DMS114 treated with DMSO at 0.1 percent for 48 hours (cell line): ENCODE results near the gene KDM4B.

Experiments
- DNase-seq: peaks from one replicate; lab custom pipeline; 2025; ENCODE audit not compliant: unreplicated experiment; lab: John Stamatoyannopoulos, UW

Gene KDM4B

DNA sequence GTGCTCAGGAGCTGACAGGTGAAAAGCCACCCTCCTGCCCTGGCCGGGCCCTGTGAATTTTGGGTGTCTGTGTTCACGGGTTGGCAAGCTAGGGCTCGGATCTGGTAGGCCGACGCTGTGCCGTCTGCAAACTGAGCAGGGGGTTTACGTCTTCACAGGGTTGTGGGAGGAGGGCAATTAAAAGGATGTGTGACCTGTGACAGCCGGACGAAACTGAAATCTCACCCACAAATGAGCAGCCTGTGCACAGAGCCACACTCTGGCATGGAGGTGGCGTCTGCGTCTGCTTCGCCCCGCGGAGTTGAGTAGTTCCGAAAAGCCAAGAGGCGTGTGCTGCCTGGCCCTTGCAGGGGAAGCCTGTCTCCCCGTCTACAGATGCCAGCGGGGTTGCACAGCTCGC is 117.3 kb downstream of the KDM4B start:
- DNase-seq = no peak

DNA sequence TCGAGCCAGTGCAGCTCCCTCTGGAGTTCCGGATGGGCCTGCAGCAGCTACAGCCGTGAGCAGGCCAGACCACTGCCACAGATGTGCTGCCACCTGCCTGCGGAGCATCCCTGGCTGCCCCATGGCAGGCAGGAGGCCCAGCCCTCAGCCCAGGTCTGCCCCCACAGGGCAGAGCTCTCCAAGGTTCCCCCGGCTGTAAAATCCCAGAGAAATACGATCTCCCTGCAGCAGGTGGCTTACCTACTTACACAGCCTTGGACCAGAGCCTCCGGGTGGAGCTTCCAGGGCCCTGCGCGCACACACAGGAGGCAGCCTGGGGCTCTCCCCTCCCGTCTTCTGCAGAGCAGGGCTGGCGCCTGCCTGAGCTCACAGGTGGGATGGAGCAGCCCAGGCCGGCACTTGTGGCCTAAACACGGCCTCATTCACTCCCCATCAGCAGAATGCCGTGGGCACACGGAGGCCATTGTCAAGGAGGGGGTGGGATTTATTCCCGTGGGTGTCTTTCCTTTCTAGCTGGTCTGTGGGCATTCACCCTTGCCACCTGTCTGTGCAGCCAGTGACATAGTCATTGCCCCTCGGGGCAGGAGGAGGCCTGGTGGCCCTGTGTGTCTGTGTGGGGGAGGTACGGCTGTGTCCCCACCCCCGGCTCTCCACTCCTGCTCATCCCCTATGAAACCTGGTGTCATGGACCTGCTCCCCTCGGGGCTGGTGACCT is 118.0 kb downstream of the KDM4B start:
- DNase-seq = no peak

DNA sequence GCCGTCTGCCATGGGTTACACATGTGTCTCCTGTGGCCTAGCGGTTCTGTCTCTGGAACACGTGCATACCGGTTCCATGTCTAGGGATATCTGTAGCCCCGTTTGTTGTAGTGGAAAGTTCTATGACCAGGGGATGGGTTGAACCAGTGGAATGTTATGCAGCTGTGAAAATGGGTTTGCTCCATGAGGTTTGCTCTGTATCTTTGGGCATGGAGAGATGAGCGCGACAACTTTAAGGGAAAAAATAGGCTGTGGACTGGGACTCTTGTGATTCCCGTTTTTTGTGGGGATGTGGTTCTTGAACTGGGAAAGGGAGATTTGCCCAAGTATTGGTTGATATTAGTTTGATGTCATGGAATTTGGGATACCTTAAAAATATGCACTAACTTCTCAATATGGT is 120.4 kb downstream of the KDM4B start:
- DNase-seq = no peak

DNA sequence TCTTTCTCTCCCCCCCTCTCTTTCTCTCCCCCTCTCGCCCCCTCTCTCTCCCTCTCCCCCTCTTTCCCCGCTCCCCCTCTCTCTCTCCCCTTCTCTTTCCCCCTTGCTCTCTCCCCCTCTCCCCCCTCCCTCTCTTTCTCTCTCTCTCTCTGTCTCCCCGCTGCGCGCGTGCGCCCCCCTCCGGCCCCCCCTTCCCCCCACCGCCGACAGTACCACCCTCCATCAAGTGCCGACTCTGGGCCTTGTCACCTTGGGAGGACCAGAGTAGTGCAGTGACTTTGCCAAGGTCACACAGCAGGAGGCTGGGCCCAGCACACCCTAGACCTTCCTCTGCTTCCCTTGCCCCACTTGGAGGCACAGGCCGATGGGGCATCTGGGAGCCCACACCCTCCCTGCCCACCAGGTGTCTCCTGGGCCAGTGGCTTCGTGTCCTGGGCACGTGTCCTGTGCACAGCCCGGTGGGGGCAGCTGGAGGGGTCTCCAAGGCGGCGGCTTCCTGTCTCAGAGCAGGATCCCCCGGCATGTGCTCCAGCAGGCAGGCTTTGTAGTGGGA is 121.6 kb downstream of the KDM4B start:
- DNase-seq = no peak

DNA sequence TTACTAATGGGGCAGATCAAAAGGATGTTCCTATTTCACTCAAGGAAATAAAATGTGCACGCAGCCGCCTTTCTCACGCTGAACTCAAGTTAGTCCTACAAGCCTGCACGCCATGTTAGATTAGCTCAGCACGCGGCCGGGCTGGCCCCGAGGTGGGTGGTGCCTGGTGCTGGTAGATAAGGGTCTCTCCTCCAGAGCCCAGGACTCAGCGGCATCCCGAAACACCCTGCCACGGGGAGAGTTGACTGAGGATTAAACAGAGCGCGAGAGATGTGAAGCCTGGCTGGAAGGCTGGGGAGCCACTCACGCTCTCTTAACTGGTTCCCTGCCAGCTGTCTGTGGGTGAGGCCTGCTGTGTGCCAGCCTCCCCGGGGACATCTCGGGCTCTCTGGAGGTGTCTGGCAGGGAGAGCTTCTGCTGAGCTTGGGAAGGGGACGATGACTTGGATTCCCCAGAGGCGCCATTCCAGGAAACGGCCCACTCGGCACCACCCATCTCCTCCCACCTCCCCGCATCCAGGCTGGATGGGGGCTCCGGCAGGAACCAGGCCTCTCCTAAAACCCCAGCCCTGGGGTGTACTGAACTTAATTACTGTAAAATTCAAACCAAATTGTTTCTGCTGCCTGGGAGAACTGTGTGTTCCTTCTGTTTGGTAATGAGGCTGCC is 122.2 kb downstream of the KDM4B start:
- DNase-seq = no peak

DNA sequence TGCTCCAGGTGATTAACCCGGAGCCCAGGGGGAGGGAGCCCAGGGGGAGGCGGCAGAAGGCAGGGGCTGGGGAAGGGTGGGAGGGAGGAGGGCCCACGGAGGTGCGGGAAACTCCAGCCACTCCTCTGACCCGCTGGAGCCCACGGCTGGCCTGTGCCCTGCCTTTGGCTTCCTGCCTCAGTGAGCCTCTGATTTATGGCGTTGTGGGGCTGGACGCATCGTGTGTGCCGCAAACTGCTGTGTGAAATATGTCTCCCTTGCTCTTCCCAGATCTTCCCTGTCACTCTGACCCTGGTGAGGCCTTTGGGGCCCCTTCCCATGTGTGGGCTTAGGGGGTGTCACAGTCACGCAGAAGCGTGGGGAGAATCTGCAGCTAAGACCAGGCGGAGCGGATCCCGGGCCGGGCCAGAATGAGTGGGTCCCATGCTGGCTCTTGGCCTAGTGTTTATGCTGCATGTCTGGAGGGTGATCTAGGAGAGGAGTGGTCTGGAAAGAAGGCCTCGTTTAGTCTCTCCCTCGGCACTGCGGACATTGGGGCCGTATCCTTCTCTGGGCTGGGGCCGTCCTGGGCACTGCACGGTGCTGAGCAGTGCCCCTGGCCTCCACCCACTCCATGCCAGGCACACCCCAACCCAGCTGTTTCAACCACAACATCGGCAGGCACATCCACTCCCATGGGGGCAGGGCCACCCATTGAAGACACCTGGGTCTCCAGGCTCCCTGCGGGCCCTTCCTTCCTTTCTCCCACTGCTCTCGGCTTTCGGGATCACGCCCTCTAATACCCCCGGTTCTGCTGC is 123.0 kb downstream of the KDM4B start:
- no peak for DNase-seq

DNA sequence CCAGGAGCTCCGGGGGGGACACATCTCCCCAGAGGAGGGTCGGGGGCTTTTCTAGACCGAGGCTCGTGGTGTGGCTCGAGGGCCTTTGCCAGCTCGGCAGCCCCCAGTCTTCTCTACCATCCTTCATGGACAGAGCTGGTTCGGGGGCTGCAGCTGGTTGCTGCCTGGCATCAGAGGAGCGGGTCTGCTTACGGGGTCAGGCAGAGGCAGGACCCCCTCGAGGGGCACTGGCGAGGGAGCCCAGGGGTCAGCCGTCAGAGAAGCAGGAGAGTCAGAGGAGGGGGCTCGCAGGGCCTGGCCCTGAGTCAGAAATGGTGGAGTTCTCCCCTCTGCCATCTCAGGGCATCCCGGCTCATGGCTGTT is 123.5 kb downstream of the KDM4B start:
- DNase-seq = no peak

DNA sequence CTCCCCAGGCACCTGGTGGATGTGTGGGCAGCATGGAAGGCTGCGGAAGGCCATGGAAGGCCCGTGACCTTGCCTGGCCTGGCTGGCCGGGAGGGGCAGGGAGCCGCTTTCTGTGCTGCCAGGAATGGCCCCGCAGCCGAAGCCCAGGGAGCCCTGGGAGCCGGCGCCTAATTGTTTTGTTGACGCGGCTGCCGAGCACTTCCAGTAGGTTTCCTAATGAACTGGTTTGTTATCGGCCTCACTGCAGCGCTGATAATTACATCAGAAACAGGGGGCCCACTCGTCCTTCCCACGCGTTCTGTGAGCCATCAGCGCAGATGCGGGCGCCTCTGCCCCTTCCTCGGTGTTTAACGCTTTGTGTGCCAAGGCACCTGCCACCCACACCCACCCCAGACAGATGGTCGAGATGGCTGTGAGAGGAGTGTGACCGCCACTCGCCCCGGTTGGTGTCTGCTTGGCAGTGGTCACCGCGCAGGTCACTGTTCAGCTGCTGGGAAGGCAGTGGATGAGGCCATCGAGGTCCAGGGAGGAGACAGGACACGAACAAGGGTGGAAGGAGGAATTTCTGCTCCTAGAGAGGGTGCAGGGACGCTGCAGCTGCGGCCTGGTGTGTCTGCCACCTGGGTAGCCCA is 124.5 kb downstream of the KDM4B start:
- no peak for DNase-seq

DNA sequence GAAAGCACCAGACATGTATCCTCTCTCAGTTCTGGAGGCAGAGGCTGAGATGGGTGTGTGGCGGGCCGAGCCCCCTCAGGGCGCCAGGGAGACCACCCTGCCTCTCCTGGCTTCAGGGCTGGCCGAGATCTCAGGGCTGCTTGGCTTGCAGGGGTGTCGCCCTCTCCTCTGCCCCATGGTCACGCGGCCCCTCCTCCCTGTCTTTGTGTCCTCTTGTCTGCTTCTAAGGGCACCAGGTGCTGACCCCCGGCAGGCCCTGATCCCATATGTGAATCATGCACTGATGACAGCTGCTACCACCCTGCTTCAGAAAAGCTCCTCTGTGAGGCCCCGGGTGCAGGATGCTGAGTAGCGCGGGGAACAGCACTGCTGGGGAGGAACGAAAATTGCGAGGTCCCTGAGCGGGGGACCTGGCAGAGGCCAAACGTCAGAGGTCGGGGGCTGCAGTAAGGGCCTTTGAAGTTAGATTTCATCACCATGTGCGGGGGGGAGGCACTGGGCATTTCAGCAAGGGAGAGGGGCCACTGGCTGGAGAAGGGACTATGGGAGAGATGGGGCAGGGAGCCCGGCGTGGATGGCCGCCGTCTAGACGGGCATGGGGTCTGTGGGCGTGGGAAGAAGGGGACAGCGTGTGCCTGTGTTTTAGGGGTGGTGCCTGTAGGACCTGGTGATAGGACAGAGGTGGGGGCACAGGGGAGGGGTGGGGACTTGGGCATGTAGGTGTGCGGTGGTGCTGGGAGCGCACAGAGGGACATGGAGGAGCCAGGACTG is 125.2 kb downstream of the KDM4B start:
- no peak for DNase-seq

DNA sequence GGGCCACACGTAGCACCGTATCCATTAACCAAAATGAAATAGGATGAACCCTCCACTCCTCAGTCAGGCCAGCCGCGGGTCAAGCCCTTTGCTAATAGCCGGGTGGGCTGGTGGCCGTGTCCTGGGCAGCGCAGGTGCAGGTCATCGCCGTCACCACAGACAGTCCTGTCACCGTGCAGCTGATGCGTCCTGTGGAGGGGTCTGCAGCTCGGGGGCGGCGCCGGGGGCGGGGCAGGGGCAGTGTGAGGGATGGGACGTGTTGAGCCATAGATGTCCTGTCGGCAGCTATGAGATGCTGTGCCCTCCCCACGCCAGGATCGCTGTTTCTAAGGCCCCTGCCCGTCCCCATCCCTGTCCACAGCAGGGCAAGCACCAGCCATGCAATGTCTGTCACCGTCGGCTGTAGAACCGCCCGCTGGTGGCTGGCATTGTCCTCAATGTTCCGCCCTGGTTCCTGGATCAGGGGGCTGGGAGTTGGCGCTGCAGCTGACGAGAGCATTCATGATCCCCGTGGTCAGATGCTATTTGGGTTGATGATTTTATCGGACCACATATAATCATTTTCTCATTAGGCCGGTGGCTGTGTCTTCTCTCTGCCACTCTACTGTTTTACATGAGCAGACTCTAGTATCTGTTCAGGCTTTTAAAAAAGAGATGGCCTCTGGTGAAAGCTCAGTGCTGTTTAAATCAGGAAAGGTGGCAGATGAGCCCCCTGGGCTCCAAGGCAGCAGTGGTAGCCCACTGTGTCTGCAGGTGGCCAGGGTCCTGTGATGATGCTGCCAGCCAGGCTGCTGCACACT is 126.1 kb downstream of the KDM4B start:
- no peak for DNase-seq

DNA sequence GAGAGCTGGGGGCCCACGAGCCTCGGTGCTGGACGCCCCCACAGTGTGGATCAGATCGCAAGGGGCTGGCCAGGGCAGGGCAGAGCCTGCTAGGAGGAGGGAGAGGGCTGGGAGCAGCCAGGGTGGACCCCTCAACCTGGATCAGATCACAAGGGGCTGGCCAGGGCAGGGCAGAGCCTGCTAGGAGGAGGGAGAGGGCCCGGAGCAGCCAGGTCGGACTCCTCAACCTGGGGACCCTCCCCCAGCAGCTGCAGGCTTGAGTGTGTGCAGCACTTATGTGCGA is 126.6 kb downstream of the KDM4B start:
- DNase-seq = no peak

DNA sequence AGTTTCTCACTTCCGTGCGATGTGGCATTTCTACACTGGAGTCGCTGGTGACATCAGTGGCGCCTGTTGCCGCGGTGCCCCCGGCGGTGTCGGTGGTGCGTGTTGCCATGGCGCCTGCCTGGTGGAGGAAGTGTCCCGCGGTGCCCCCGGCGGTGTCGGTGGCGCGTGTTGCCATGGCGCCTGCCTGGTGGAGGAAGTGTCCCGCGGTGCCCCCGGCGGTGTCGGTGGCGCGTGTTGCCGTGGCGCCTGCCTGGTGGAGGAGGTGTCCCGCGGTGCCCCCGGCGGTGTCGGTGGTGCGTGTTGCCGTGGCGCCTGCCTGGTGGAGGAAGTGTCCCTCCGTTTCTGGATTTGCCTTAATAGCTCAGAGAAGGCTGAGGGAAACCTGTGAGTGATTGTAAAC is 127.6 kb downstream of the KDM4B start:
- no peak for DNase-seq

DNA sequence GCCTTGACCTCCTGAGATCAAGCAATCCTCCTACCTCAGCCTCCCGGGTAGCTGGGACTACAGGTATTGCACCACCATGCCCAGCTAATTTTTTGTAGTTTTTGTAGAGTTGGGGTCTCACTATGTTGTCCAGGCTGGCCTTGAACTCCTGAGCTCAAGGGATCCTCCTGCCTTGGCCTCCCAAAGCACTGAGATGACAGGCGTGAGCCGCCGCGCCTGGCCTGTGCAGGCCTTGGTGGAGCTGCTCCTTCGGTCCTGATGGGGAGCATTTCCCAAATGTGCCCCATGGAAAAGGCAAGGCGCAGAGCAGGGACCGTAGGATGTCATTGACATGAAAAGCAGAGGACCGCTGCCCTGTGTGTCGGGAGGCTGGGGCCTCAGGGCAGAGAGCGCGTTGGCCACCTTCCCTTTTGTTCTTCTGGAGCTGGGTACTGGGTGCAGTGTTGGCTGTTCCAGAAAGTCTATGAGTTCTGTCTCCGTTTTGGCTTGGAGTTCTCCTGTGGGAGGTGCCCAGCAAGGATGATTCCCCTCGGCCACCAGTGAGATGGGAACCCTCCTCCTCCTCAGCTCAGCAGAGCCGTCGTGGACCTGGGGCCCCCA is 128.5 kb downstream of the KDM4B start:
- no peak for DNase-seq

DNA sequence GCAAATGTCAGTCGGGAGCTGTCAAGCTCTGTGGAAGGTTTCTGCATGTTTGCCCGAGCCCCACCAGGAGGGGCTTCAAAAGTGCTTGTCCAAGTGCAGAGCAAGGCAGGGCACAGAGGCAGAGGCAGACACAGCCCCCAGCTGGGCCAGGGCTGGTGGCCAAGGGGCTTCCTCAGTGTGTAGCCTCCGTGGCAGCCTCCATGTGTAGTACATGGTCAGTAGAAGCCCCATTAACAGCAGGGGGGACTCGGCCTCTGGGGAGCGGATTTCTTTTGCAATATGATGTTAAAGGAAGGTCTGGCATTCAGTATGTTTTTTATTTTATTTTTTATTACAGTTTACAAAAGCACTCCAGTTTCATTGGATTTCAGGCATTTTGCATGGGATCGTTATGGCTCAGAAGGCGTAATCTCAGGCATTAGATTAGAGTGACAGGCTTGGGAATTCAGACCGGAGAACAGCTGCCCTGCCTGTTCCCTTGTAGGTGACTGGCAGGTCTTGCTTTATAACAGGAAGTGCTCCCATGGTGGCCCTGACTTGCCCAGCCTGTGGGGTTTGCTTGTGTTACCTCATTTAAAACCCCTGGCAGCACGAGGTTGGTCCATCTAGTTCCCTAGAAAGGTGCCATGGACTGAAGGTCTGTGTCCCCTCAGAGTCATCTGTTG is 129.2 kb downstream of the KDM4B start:
- no peak for DNase-seq

DNA sequence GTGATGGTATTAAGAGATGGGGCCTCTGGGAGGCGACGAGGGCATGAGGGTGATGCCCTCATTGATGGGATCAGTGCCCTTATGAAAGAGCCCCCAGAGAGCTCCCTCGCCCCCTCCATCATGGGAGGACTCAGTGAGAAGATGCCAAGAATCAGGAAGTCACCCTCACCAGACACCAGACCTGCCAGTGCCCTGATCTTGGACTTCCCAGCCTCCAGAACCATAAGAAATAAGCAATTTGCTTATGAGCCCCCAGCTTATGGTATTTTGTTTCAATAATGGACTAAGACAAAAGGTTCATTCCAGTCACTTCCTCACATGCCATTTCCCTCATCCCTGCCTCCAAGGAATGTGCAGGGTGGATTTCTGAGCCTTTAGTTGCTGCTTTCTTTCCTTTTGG is 129.7 kb downstream of the KDM4B start:
- no peak for DNase-seq

DNA sequence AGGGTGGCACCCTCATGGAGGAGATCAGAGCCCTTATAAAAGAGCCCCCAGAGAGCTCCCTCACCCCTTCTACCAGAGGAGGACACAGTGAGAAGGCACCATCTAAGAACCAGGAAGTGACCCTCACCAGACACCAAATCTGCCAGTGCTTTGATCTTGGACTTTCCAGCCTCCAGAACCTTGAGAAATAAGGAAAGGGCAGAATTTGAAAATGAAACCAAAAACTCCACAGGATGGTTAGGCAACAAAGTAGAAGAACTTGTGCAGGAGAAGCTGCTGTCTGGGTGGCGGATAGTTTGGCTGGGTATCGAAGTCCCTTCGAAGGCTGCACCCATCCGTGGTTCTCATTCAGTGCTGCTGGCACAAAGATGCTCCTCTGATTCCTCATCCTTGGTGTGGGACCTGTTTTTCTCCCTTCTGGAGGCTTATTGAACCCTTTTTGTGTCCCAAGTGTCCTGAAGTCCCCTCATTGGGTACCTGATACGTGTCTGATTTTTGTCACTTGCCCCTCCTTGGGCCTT is 130.8 kb downstream of the KDM4B start:
- no peak for DNase-seq

DNA sequence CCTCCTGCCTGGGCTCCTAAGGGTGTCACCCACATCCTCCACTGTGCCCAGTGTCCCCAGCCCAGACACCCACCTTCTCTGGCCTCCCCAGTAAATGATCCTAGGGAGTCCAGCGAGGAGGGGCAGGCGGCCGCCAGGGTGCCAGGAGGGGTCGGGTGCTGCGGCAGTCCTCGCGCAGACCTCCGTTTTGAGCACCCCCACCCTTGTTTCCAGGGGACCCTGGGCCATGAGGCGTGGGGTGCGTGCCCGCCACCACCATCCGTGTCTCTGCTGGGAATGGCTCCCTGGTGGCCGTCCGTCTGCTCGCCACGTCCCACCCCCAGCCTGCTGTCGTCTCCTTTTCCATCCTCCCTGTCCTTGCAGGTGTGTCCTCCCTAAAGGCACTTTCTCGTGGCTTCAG is 133.0 kb downstream of the KDM4B start:
- DNase-seq = no peak

DNA sequence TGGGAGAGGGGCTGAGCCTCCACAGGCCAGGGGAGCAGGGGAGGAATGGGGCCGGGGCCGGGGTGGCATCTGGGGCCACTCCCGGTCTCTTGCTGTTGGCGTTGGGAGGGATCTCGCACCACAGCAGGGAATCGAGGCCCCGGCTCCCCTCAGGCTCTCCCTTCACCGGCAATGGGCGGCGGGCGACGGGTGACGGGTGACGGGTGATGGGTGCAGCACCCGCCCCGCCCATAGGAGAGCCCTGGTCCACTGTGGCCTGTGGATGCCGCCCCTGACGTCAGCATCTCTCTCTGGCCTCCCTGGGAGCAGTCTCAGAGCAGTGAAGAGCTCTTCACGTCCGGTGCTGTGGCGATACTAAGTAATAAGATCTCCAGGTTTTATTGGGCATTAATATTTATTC is 133.6 kb downstream of the KDM4B start:
- no peak for DNase-seq
